ENCODE data around the gene GGA1.

The GGA1 gene

GRCh38 chr22:37659897-37660708 is 51.5 kb downstream of the GGA1 start:
- no peak for TF ChIP-seq CTCF (IDR thresholded peaks at IDR 0.05; ENCODE audit: low read depth, low read length, missing control alignments)
- Histone ChIP-seq H3K27ac (no peak overlapping the region), H3K36me3 (replicated peaks) (no peaks in the 10 kb centered on the region), H3K27me3 (replicated peaks) (no peaks in the 10 kb centered on the region), H3K4me3 (ENCODE audit: low read depth, low read length) (peak overlapping the region; percentile 71)
- no peak for DNase-seq
- in situ Hi-C loops (cut with HindIII; ENCODE audit: low pct_ligation_motif_present, low sequenced_read_pairs) = no loop called here

DNA sequence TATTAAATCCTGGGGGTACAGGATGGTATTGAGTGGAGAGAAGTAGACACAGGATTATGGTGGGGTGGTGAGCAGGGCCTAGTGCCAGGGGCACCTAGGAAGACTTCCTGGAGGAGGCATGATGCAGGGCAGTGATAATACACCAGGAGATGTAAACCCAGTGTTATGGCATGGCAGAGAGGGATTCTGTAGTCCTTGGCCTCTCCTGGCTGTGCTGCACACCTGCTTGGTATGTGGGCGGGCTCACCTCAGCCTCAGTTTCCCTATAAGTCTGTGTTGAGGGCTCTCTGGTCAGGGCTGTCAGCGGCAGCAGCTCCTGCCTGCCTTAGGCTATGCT is 52.0 kb downstream of the GGA1 start:
- H3K27me3 ChIP-seq (replicated peaks) = no peaks in the 10 kb centered on the region
- no peak for TF ChIP-seq CTCF (IDR thresholded peaks at IDR 0.05; ENCODE audit: low read depth, low read length, missing control alignments)
- in situ Hi-C loops (cut with HindIII; ENCODE audit: low pct_ligation_motif_present, low sequenced_read_pairs) = no loop called here
- H3K27ac ChIP-seq = no peak overlapping the region
- H3K36me3 ChIP-seq (replicated peaks) = peaks cover 2% of the 10 kb centered on the region
- H3K4me3 ChIP-seq (ENCODE audit: low read depth, low read length) = no peak overlapping the region
- DNase-seq = no peak

DNA sequence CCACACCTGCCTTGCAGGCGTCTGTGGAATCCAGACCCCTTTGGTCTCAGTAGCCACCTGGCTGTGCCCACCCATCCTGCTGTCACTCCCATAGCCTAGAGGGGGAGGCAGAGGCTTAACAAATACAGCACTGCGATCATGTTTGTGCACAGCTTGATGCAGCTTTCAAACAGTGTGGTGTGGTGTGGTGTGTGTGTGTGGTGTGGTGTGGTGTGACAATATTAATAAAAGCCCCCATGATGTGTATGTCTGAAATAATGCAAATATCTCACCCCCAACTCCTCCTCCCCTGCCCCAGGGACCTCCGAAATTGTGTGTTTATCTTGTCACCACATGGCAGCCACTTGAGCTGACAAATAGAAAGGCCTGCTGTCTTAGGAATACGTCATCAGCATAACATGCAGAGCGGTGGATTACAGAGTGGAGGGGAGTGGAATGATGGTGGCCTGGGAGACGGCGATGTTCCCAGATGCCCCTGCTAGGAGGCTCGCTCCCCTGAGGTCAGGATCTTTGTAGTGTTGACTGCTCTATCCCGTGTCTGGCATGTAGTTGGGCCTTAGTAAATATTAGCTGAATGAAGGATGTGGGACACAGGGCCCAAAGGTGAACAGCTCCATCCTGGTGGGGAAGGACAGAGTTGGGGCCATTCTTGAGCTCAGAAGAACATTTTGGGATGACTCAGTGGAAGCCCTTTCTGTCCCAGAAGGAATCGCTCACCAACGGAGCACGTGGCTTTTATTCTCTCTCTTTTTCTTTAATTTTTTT is 52.7 kb downstream of the GGA1 start:
- peaks cover 4% of the 10 kb centered on the region for H3K36me3 ChIP-seq (replicated peaks)
- H3K27me3 ChIP-seq (replicated peaks) = no peaks in the 10 kb centered on the region
- H3K4me3 ChIP-seq (ENCODE audit: low read depth, low read length) = peak overlapping the region; percentile 15
- peak; percentile 77 for TF ChIP-seq CTCF (IDR thresholded peaks at IDR 0.05; ENCODE audit: low read depth, low read length, missing control alignments)
- peak; percentile 60 for DNase-seq
- H3K27ac ChIP-seq = peak overlapping the region; percentile 61
- in situ Hi-C loops (cut with HindIII; ENCODE audit: low pct_ligation_motif_present, low sequenced_read_pairs) = no loop called here

DNA sequence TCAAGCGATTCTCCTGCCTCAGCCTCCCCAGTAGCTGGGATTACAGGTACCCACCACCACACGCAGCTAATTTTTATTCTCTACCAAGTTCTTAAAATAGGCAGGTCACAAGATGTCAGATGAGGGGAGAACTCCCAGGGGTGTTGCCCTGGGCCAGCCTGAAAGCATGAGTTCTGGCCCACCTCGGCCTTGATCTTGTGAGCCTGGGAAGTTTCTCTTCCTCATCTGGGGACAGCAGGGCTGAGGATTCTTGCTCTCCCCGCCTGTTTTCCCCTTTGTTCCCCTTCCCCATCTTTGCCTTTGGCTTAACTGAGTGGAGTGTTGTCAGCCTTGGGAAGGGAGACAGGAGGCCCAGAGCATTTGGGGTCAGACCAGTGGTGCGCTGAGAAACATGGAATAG is 53.4 kb downstream of the GGA1 start:
- DNase-seq = no peak
- no peak for TF ChIP-seq CTCF (IDR thresholded peaks at IDR 0.05; ENCODE audit: low read depth, low read length, missing control alignments)
- in situ Hi-C loops (cut with HindIII; ENCODE audit: low pct_ligation_motif_present, low sequenced_read_pairs) = no loop called here
- peaks cover 9% of the 10 kb centered on the region for H3K36me3 ChIP-seq (replicated peaks)
- H3K4me3 ChIP-seq (ENCODE audit: low read depth, low read length) = no peak overlapping the region
- no peak overlapping the region for H3K27ac ChIP-seq
- no peaks in the 10 kb centered on the region for H3K27me3 ChIP-seq (replicated peaks)

DNA sequence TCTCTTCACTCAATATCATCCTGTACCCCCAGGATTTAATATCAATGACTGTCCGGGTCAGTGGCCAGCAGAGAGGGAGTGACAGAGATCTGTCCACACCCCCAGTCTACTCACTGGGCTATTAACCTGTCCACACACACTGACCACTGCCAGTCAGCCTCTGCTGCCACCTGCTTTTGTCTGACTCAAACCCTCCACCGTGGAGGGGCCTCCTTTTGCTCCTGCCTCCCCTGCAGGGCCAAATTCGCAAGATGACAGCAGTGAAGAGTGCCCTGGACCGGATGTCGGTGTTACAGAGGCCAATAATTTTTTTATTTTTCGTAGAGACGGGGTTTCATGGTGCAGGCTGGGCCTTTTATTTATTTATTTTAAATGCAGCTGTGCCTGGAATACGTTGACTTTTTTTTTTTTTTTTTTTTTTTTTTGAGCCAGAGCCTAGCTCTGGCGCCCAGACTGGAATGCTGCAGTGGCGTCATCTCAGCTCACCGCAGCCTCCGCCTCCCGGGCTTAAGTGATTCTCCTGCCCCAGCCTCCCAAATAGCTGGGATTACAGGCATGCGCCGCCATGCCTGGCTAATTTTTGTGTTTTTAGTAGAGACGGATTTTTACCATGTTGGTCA is 55.0 kb downstream of the GGA1 start:
- DNase-seq = peak; percentile 40
- peaks cover 10% of the 10 kb centered on the region for H3K36me3 ChIP-seq (replicated peaks)
- H3K27ac ChIP-seq = no peak overlapping the region
- H3K4me3 ChIP-seq (ENCODE audit: low read depth, low read length) = no peak overlapping the region
- in situ Hi-C loops (cut with HindIII; ENCODE audit: low pct_ligation_motif_present, low sequenced_read_pairs) = no loop called here
- no peaks in the 10 kb centered on the region for H3K27me3 ChIP-seq (replicated peaks)
- no peak for TF ChIP-seq CTCF (IDR thresholded peaks at IDR 0.05; ENCODE audit: low read depth, low read length, missing control alignments)
